GM12891 (cell line): Measurements from ENCODE around the gene CPTP.

ENCODE experiments used
- POLR2A ChIP-seq: IDR thresholded peaks from 2 replicates; pipeline ENCODE4 v1.6.1; 2011; ENCODE audit warnings: low read depth, low read length, control low read depth
- POLR2AphosphoS5 ChIP-seq: IDR thresholded peaks from 2 replicates; pipeline ENCODE4 v1.6.1; 2011; ENCODE audit warnings: low read depth, low read length, control low read depth
- TAF1 ChIP-seq: IDR thresholded peaks from 2 replicates; pipeline ENCODE4 v1.6.1; 2011; ENCODE audit warnings: low read depth, low read length, control low read depth

DNA sequence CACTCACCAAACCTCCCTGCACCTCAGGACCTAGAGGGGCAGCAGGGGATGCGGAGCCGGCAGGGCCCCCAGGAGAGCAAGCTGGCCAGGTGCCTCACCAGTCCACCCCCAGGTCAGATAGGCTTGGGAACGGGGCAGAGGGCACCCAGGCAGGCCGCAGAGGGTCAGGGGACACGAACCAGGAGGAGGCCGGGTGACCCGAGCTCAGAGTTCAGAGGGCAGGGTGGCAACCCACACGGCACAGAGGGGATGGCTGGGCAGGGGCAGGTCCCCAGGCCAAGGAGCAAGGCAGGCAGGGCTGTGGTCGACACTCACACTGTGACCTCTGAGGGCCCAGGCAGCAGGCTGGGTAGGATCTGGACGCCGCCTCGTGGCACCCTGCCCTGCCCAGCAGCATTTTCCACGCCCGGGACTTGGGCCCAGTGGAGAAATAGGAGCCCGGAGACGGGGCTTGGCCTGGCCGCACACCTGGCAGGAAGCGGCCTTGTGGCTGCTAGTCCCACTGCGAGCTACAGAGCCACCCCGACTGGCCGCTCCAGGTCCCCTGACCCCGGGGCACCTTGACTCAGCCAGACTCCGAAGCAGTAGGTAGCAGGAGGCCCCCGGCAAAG, 19.3 kb downstream of the CPTP start:
- no peak for TF ChIP-seq TAF1
- TF ChIP-seq POLR2A: no peak
- no peak for TF ChIP-seq POLR2AphosphoS5
